ENCODE results near the gene SSU72.
"Not testable (repeated sequence)": the region's sequence is repeated elsewhere in the genome, so short reads cannot be mapped to it uniquely, and the experiment has no call there.

Gene SSU72

DNA sequence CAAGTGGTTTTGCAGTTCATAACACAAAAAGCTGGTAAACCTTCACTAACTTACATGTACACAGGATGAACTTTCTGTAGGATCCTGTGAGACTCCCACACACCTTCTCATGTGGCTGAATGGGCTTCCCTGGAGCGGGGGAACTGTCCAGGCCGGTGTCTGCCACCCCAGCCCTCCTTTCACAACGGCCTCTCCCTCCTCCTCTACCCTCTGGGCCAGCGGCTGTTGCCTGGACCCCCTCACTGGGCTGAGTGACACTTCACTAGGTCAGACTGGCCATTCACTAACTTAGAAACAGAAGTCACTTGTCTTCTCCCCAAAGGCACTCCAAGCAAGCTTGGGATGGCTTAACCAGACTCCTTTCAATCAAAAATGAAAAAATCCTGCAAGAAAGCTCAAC, 16.1 kb downstream of the SSU72 start:
- no peak for DNase-seq (ENCODE audit: low spot score)

DNA sequence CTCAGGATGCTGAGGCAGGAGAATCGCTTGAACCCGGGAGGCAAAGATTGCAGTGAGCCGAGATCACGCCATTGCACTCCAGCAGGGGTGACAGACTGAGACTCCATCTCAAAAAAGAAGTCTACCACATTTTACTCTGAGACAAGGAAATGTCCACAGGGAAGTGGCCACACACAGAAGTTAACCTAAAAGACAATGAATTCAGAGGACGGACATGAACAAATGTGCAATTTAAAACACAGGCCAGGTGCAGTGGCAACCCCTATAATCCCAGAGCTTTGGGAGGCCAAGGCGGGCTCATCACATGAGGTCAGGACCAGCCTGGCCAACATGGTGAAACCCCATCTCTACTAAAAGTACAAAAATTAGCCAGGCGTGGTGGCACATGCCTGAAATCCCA, 17.0 kb downstream of the SSU72 start:
- not testable (repeated sequence) for DNase-seq (ENCODE audit: low spot score)

DNA sequence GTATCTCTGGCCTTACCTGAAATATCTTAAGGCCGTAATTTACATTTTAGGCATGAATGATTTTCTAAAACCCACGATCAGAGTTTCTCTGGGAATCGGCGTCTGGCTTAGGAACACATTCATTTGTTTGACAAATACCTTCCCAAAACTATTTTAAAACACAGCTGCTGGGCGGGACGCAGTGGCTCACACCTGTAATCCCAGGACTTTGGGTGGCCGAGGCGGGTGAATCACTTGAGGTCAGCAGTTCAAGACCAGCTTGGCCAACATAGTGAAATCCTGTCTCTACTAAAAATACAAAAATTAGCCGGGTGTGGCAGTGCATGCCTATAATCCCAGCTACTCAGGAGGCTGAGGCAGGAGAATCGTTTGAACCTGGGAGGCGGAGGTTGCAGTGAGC, 17.7 kb downstream of the SSU72 start:
- DNase-seq (ENCODE audit: low spot score), result not testable (repeated sequence)

DNA sequence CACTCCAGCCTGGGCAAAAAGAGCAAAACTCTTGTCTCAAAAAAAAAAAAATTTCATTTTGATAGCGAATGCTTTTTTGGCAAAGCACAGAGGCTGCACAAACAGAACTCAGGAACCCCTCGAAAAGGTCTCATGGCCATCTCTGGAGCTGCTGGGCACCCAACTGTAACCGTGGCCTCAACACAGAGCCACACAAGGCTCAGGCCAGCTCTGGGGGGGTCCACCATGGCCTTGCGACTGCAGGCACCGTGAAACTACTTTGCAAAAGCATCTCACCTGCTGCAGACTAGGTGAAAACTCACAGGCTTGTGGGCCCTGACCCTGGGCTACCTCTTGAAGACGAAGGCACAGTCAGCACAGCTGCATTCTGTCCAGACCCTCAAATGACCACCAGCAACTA, 18.2 kb downstream of the SSU72 start:
- no peak for DNase-seq (ENCODE audit: low spot score)

GRCh38 chr1:1554926-1555915, 19.4 kb downstream of the SSU72 start:
- DNase-seq (ENCODE audit: low spot score), result peak; percentile 85

GRCh38 chr1:1554550-1554925, 20.1 kb downstream of the SSU72 start:
- DNase-seq (ENCODE audit: low spot score), result no peak

DNA sequence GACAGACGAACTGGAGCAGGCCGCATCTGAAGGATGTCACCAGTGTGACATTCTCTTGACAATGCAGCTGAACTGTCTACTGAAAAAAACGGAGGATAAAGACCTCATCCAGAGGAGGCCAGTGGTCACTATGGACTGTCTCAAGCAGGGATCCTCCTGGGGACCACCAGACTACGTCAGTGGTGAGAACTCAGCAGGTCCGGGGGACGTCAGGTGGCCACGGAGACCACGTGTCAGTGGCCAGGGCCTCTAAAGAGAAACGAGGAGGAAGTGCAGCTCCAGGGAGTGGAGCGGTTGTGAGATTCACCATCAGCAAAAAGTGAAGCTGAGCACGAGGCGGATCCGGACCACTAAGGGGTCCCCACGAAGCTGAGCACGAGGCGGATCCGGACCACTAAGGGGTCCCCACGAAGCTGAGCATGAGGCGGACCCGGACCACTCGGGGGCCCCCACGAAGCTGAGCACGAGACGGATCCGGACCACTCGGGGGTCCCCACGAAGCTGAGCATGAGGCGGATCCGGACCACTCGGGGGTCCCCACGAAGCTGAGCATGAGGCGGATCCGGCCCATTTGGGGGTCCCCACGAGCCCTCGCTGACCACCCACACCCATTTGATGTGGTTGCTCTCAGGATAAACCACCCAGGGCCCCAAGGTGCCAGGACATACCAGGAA, 20.7 kb downstream of the SSU72 start:
- no peak for DNase-seq (ENCODE audit: low spot score)

GRCh38 chr1:1552263-1552639, 22.4 kb downstream of the SSU72 start:
- DNase-seq (ENCODE audit: low spot score), result no peak

GRCh38 chr1:1551524-1552262, 23.0 kb downstream of the SSU72 start:
- DNase-seq (ENCODE audit: low spot score), result no peak

GRCh38 chr1:1550591-1551432, 23.9 kb downstream of the SSU72 start:
- peak; percentile 65 for DNase-seq (ENCODE audit: low spot score)

DNA sequence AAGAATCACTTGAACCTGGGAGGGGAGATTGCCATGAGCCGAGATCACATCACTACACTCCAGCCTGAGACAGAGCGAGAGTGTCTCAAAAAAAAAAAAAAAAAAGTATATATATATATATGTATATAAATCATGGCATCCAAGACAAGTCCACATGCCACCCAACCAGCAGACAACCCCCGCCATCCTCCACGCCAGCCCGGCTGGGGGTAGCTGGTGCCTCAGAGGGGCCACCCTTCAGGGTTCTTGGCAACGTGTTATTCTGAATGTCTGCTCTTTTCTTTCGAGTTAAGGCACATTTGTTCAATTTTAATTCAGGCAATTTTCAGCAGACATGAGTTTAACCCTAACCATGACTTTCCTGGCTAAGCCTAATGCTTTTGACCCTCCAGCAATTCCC, 24.6 kb downstream of the SSU72 start:
- no peak for DNase-seq (ENCODE audit: low spot score)

- DNase-seq (ENCODE audit: low spot score), result no peak
Measured at GRCh38 chr1:1548591-1548990, 26.1 kb downstream of the SSU72 start.

DNA sequence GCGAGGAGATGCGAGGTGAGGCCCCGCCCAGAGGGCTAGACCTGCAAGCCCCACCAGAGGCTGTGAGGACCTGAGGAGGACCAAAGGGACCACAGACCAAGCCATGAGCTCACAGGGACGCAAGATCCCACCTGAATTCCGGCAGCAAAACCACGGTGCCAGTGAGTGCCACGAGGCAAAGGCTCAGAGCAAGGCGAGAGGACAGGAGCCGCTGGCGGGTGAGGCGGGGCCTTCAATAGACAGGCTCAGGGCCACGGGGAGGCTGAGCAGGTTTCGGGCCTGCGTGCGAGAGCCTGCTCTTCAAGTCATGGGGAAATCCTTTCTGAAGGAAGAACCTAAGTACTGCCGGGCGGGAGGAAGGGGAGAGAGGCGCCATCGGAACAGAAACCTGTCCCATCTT, 27.2 kb downstream of the SSU72 start:
- DNase-seq (ENCODE audit: low spot score), result no peak

- no peak for DNase-seq (ENCODE audit: low spot score)
Measured at GRCh38 chr1:1547011-1547410, 27.7 kb downstream of the SSU72 start.

DNA sequence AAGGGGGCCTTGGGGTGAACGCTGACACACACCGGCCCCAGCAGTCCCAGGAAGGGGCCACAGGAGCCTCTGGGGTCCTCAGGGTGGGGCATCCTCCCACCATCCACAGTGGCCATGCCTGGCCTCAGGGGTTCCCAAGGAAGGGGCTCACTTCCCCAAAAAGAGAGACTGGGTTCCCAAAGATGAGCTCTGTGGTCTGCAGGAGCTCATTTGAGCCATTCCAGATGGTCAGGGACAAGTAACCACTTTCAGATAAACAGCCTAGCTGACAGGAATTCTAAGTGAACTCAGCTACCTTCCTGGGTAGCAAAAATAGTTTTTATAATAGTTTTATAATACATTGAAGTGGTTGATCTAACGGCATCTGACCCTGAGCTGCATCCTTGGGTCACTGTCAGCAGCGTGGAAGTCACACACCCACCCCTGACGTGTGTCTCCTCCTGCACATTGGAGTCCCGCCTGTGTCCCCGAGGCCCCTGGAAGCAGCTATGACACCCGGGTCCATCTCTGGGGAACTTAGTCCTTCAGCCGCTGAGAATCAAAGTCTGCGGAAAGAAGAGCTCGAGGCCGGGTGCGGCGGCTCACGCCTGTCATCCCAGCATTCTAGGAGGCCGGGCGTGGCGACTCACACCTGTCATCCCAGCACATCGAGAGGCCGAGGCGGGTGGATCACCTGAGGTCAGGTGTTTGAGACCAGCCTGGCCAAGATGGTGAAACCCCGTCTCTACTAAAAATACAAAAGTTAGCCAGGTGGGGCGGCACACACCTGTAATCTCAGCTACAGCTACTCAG, 28.5 kb downstream of the SSU72 start:
- no peak for DNase-seq (ENCODE audit: low spot score)

DNA sequence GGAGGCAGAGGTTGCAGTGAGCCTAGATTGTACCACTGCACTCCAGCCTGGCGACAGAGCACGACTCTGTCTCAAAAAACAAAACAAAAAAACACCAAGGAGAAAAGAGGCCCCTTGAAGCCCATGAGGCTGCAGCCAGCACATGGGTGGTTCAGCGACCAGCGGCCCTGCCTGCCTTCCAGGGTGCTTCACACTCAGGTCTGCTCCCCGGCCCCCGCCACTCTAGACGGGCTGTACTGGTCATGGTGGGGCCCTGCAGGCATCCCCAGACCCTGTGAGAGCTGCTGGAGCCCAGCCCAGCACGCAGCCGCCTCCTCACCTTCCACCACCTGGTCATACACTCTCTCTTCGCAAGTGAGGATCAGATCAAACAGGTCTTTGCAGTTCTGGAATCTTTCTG, 30.1 kb downstream of the SSU72 start:
- no peak for DNase-seq (ENCODE audit: low spot score)

DNA sequence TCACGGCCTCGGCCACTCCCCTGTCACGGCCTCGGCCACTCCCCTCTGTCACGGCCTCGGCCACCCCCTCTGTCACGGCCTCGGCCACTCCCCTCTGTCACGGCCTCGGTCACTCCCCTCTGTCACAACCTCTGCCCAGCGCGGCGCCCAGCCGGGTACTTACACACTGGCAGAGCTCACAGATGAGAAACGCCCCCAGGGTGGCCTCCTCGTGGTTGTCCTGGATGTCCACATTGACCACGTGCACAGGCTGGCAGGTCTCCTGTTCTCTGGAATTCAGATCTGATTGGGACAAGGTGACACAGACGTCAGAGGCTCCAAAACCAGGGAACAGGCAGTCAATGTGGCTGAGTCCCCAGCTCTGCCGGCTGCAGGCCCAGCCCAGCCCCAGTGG, 31.0 kb downstream of the SSU72 start:
- DNase-seq (ENCODE audit: low spot score), result no peak

GRCh38 chr1:1542766-1543705, 31.6 kb downstream of the SSU72 start:
- no peak for DNase-seq (ENCODE audit: low spot score)

- DNase-seq (ENCODE audit: low spot score), result no peak
Measured at GRCh38 chr1:1541956-1542765, 32.5 kb downstream of the SSU72 start.

Measured in GM03348 (cell line).